B cell (primary cell): ENCODE measurements around the gene KIAA0753. TPM values are rescaled to one million over a fixed set of nuclear protein-coding genes. Genes with fewer than 3 reads are reported as not detected.

Source experiments
- ATAC-seq: fragments of 200-7000 bp; cut with Tn5 transposase; one replicate; pipeline ENCODE4 v1.10.0; 2021; ENCODE audit warnings: low read depth, mild to moderate bottlenecking, moderate number of reproducible peaks, moderate library complexity
- CTCF ChIA-PET: fragments of 350-600 bp; sonication (Branson Sonifier 250); formaldehyde crosslinking; loops from one replicate; lab custom pipeline; 2021; ENCODE audit warnings: antibody characterized with exemption, inconsistent platforms; lab: Charles Lee
- POLR2A ChIA-PET: fragments of 350-600 bp; sonication (Branson Sonifier 250); formaldehyde crosslinking; loops from one replicate; lab custom pipeline; 2021; ENCODE audit warnings: antibody characterized with exemption; lab: Charles Lee
- DNase-seq: peaks from one replicate; pipeline ENCODE4 v3.0.0; 2013
- H2AFZ ChIP-seq: 2 replicates; pipeline ENCODE4 v1.6.1; 2012; ENCODE audit warnings: mild to moderate bottlenecking, low read depth, low read length; ENCODE audit not compliant: insufficient read depth, poor library complexity, severe bottlenecking
- H3K27ac ChIP-seq, 2 donors: 1 replicate in 1 of 2; 2 replicates in 1 of 2; pipeline ENCODE4 v1.5.1; 2012 to 2013; ENCODE audit warnings: low read length in 2 of 2, mild to moderate bottlenecking in 2 of 2, moderate library complexity in 1 of 2
- H3K27me3 ChIP-seq, 4 experiments: fragments of 200-600 bp in 1 of 4; sonication (generic) in 1 of 4; replicated peaks in 1 of 4; 1 replicate in 2 of 4; 2 replicates in 2 of 4; pipeline versions ENCODE4 v1.6.1 to v1.7.0; 2013 to 2016; ENCODE audit warnings: low read length in 3 of 4, mild to moderate bottlenecking in 2 of 4, mixed read lengths in 1 of 4, moderate library complexity in 1 of 4; ENCODE audit not compliant: insufficient read depth in 4 of 4, control insufficient read depth in 3 of 4; ENCODE audit errors: control extremely low read depth in 1 of 4
- H3K36me3 ChIP-seq, 2 experiments: replicated peaks in 1 of 2; 1 replicate in 1 of 2; 2 replicates in 1 of 2; pipeline versions ENCODE4 v1.6.1 to v1.7.1; 2013; ENCODE audit warnings: low read length in 1 of 2; ENCODE audit not compliant: insufficient read depth in 2 of 2, control insufficient read depth in 1 of 2; ENCODE audit errors: control extremely low read depth in 1 of 2, extremely low read depth in 1 of 2
- H3K4me1 ChIP-seq, 2 donors: fragments of 200-600 bp in 1 of 2; sonication (generic) in 1 of 2; 1 replicate in 1 of 2; 2 replicates in 1 of 2; pipeline versions ENCODE4 v1.5.1 to v1.6.1; 2013 to 2017; ENCODE audit warnings: low read length in 2 of 2; ENCODE audit not compliant: control insufficient read depth in 2 of 2, insufficient read depth in 2 of 2
- H3K4me2 ChIP-seq: replicated peaks from 2 replicates; pipeline ENCODE3; 2012; ENCODE audit warnings: mild to moderate bottlenecking, low read depth, low read length; ENCODE audit not compliant: poor library complexity, severe bottlenecking
- H3K4me3 ChIP-seq, 5 experiments: fragments of 200-600 bp in 1 of 5; sonication (generic) in 1 of 5; 1 replicate in 3 of 5; 2 replicates in 2 of 5; pipeline versions ENCODE4 v1.5.1 to v1.7.0; 2011 to 2016; ENCODE audit warnings: low read length in 4 of 5, mild to moderate bottlenecking in 4 of 5, low read depth in 2 of 5, control low read depth in 1 of 5, moderate library complexity in 1 of 5; ENCODE audit not compliant: insufficient read depth in 1 of 5; ENCODE audit errors: control extremely low read depth in 1 of 5, extremely low read depth in 1 of 5
- H3K79me2 ChIP-seq: fragments of 200-600 bp; sonication (generic); one replicate; pipeline ENCODE4 v1.6.0; 2016; ENCODE audit warnings: low read length; ENCODE audit not compliant: control insufficient read depth, insufficient read depth
- H3K9ac ChIP-seq: fragments of 200-600 bp; sonication (generic); 2 replicates; pipeline ENCODE4 v1.6.1; 2017; ENCODE audit warnings: mild to moderate bottlenecking, low read length, moderate library complexity
- H3K9me3 ChIP-seq, 3 donors: one replicate each; pipeline versions ENCODE4 v1.6.1 to v1.7.1; 2013; ENCODE audit warnings: low read length in 2 of 3; ENCODE audit not compliant: control insufficient read depth in 2 of 3, insufficient read depth in 1 of 3; ENCODE audit errors: control extremely low read depth in 1 of 3
- H4K20me1 ChIP-seq: 2 replicates; pipeline ENCODE4 v1.6.0; 2012; ENCODE audit warnings: mild to moderate bottlenecking, low read length; ENCODE audit not compliant: insufficient read depth, control insufficient read depth, poor library complexity, severe bottlenecking
- H3K27ac Mint-ChIP-seq: one replicate; pipeline ENCODE4 v1.8.0; 2021; ENCODE audit warnings: mixed read lengths
- H3K27me3 Mint-ChIP-seq: one replicate; pipeline ENCODE4 v1.8.0; 2021; ENCODE audit warnings: mixed read lengths
- H3K4me1 Mint-ChIP-seq: one replicate; pipeline ENCODE4 v1.8.0; 2021; ENCODE audit warnings: mixed read lengths
- H3K4me3 Mint-ChIP-seq: one replicate; pipeline ENCODE4 v1.8.0; 2021; ENCODE audit warnings: mixed read lengths
- H3K9me3 Mint-ChIP-seq: one replicate; pipeline ENCODE4 v1.8.0; 2022; ENCODE audit warnings: mixed read lengths; ENCODE audit not compliant: insufficient read depth
- CTCF ChIP-seq: fragments of 200-600 bp; IDR thresholded peaks from one replicate; pipeline ENCODE4 v1.8.0; 2022; ENCODE audit warnings: antibody characterized with exemption, mild to moderate bottlenecking
- EZH2 ChIP-seq: IDR thresholded peaks from 2 replicates; pipeline ENCODE4 v1.6.1; 2012; ENCODE audit warnings: borderline replicate concordance, low read depth, mild to moderate bottlenecking, moderate library complexity, low read length; ENCODE audit not compliant: insufficient read depth, poor library complexity, severe bottlenecking
- WGBS: methylation state at CpG from one replicate; pipeline ENCODE4 v1.1.5; 2013; ENCODE audit warnings: missing lambda C conversion rate; ENCODE audit not compliant: insufficient coverage; 5-methylcytosine and 5-hydroxymethylcytosine counted together
- intact Hi-C: fragments of 100-400 bp; cut with micrococcal nuclease; formaldehyde crosslinking; loops from one replicate; pipeline ENCODE4 v1.10.0; 2022
- polyA plus RNA-seq: library from polyadenylated mRNA; depleted of rRNA; stranded (reverse); fragments of >200 nt; gene quantifications from 2 replicates; pipeline ENCODE4 v1.2.3, GENCODE V29; 2012
- total RNA-seq, 2 donors: library from RNA; stranded (reverse); fragments of 120-200 nt in 1 of 2; gene quantifications; 1 replicate in 1 of 2; 2 replicates in 1 of 2; pipeline versions ENCODE4 v1.2.3 to v1.2.4, GENCODE V29; 2013 to 2022

Gene KIAA0753
- total and polyA plus RNA-seq, 2 donors (not counting 1 experiment from before 2014, with no cell fraction given), result 6.3 to 29.1 TPM

GRCh38 chr17:6668727-6669425, 28.4 kb upstream of the KIAA0753 start:
- no peak overlapping the region for H3K27ac ChIP-seq
- H3K27ac Mint-ChIP-seq, result no peak overlapping the region
- H3K27me3 ChIP-seq, result no peaks in the 10 kb centered on the region
- no peak overlapping the region for H3K4me3 Mint-ChIP-seq
- CTCF ChIA-PET, result interaction anchor here (1.7 kb wide), 1 partner anchor 8 kb away, joined by 7 read pairs; no protein-coding TSS in a partner anchor
- H3K9me3 ChIP-seq, result no peaks in the 10 kb centered on the region
- H2AFZ ChIP-seq, result no peak overlapping the region
- peaks cover 0 to 12% of the 10 kb centered on the region in 2 donors for H3K4me1 ChIP-seq
- H3K36me3 ChIP-seq, result peaks cover 0 to 21% of the 10 kb centered on the region in 2 experiments
- H3K27me3 Mint-ChIP-seq, result no peaks in the 10 kb centered on the region
- H3K4me2 ChIP-seq, result no peak overlapping the region
- DNase-seq (no peak), ATAC-seq (no peak)
- TF ChIP-seq CTCF, result no peak
- TF ChIP-seq EZH2, result no peak
- 95% methylated on average over 9 of the region's 14 CpGs for WGBS
- POLR2A ChIA-PET, result no interaction called here
- H3K4me1 Mint-ChIP-seq, result peaks cover 18% of the 10 kb centered on the region
- H3K4me3 ChIP-seq, result no peak overlapping the region
- peaks cover 23% of the 10 kb centered on the region for H4K20me1 ChIP-seq
- no peak overlapping the region for H3K9ac ChIP-seq
- intact Hi-C loops, result no loop called here
- H3K79me2 ChIP-seq, result peaks cover 32% of the 10 kb centered on the region
- H3K9me3 Mint-ChIP-seq, result no peaks in the 10 kb centered on the region

- no peak overlapping the region for H3K27ac ChIP-seq
- no peaks in the 10 kb centered on the region for H3K9me3 Mint-ChIP-seq
- H3K79me2 ChIP-seq, result peaks cover 32% of the 10 kb centered on the region
- H3K4me3 Mint-ChIP-seq, result no peak overlapping the region
- peaks cover 20% of the 10 kb centered on the region for H3K4me1 Mint-ChIP-seq
- CTCF ChIA-PET, result interaction anchor here (1.0 to 1.6 kb wide), 2 partner anchors 9 to 43 kb away, joined by 3 to 7 read pairs; no protein-coding TSS in a partner anchor
- no peak overlapping the region for H3K9ac ChIP-seq
- peaks cover 0 to 23% of the 10 kb centered on the region in 2 experiments for H3K36me3 ChIP-seq
- peaks cover 0 to 12% of the 10 kb centered on the region in 2 donors for H3K4me1 ChIP-seq
- H3K27ac Mint-ChIP-seq, result no peak overlapping the region
- H2AFZ ChIP-seq, result no peak overlapping the region
- H4K20me1 ChIP-seq, result peaks cover 23% of the 10 kb centered on the region
- no peaks in the 10 kb centered on the region for H3K27me3 ChIP-seq
- H3K27me3 Mint-ChIP-seq, result no peaks in the 10 kb centered on the region
- H3K9me3 ChIP-seq, result no peaks in the 10 kb centered on the region
- H3K4me3 ChIP-seq, result no peak overlapping the region
- ATAC-seq, result no peak
- 99% methylated on average over 11 of the region's 17 CpGs for WGBS
- no peak for DNase-seq
- POLR2A ChIA-PET, result no interaction called here
- no peak overlapping the region for H3K4me2 ChIP-seq
- intact Hi-C loops, result no loop called here
- TF ChIP-seq EZH2, result no peak
- no peak for TF ChIP-seq CTCF
Measured at GRCh38 chr17:6668219-6668618, 27.7 kb upstream of the KIAA0753 start.
